ENCODE results near the gene STK24.
"Not testable (repeated sequence)": the region's sequence is repeated elsewhere in the genome, so short reads cannot be mapped to it uniquely, and the experiment has no call there.

The STK24 gene

DNA sequence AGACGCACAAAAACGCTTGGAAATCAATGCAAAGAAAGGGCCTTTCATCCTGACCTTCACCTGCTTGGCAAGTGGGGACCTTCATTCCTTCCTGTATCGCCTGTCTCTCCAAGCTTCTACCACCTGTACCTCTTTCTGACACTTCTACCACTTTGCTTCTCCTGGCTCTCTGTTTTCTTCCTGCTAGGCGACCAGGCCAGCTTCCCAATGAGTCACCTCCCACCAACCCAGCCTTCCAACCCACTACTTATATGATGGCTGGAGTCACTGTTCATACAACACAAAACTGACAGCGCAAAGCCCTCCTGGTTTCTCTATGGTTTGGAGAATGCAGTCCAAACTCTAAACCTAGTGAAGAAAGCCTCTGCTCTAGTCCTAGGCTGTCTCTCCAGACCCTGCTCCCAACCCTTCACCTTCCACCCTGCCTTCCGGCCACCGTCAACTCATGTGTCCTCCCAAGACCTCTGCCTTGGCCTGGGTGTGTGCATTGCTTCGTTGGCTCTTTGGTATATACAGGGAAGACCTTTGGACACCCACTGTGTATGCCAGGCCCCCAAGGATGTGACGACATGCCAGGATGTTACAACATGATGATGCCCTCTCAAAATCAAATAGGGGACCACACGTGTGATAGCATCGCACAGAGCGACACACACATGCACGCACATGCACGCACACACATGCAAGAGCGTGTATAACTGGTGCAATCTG, 148.5 kb downstream of the STK24 start:
- no peak for DNase-seq

GRCh38 chr13:98427331-98427995, 149.4 kb downstream of the STK24 start:
- DNase-seq = no peak

- DNase-seq = no peak
These were observed 153.5 kb downstream of the STK24 start for GRCh38 chr13:98423417-98423816.

DNA sequence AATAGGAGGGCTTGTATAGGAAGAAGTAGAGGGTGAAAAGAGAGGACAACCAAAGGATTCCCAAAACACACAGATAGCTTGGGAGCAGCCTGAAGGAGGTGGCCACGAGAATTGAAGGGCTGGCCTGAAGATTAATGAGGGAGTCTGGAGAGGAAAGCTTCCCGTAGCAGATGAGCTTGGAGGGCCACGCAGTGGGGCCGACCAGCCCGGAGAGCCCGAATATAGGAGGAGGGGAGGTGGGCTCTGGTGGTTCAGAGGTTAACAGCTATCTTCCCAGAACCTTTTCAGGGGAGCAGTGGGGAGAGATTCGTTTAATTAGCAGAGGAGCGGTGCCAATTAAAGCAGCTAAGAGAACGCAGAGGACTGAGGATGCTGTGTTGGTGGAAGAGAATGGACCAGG, 154.9 kb downstream of the STK24 start:
- no peak for DNase-seq

DNA sequence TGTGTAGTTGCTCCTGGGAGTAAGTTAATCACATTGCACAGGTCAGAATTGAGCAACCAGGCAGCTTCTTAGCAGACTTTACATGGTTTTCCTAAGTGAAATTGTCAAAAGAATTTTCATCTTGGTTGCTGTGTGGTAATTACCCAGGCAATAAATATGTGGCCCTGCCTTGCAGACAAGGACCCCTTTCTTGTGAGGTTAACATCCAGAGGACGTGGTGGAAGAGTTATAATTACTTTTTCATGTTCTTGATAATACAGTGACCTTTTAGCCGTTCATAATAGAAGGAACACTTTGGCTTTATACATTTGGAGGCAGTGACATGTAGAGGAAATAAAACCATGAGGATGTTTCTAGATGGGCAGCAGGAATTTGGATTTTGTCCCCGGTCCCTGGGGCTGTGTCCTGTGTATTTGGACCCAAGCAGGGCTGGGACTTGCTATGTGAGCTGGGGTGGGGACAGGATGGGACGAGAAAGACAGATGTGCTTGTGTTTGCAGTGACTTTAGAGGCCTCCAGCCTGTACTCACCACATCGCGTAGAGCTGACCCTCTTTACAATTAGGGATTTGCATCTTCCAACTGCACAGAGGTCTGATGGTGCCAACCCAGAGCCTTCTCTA, 156.2 kb downstream of the STK24 start:
- DNase-seq = no peak

- no peak for DNase-seq
These were observed 156.9 kb downstream of the STK24 start for GRCh38 chr13:98419786-98420553.

- DNase-seq = no peak
These were observed 160.5 kb downstream of the STK24 start for GRCh38 chr13:98416408-98416807.

DNA sequence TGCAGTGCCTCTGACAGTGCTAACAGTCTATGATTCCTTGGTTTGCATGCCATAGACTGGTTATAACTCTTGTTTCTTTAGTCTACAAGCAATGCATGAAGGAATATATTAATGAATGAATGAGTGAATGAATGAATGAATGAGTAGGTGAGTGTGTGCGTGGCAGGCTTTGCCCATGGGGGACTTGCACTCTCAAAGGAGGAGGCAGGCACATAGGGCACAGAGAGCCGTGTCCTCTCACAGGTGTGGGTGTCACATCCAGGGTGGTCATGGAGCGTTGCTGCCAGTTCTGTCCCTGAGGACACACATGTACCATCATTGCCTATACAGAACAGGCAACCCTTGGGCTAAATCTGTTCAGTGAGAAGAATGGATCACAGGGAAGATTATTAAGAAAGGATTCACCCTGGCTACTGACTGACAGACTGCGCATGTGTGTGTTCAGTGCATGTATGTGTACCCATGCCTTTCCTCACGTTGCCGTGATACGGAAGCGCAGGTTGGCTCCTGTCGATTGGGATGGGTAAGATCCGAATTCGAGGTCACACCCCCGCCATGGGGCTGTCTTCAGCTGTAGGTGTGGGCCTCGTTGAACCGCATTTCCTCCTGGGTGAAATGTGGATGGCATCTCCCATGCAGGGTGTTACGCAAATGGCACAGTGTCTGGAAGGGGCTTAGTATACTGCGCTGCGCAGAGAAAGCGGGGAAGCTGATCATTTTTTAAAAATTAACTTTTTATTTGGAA, 161.4 kb downstream of the STK24 start:
- DNase-seq = no peak

- peak in 1 of 2 experiments; percentile 11 for DNase-seq
These were observed 163.1 kb downstream of the STK24 start for GRCh38 chr13:98413796-98414195.

DNA sequence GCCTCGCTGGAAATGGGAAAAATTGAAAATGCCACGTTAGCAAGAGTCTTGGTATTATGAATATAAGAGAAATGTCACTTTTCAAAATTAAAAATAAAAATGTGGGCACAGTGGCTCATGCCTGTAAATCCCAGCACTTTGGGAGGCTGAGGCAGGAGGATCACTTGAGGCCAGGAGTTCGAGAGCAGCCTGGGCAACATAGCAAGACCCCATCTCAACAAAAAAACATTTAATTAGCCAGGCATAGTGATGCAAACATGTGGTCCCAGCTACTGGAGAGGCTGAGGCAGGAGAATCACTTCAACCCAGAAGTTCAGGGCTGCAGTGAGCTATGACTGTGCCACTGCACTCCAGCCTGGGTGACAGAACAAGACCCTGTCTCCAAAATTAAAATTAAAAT, 163.6 kb downstream of the STK24 start:
- DNase-seq = not testable (repeated sequence)

DNA sequence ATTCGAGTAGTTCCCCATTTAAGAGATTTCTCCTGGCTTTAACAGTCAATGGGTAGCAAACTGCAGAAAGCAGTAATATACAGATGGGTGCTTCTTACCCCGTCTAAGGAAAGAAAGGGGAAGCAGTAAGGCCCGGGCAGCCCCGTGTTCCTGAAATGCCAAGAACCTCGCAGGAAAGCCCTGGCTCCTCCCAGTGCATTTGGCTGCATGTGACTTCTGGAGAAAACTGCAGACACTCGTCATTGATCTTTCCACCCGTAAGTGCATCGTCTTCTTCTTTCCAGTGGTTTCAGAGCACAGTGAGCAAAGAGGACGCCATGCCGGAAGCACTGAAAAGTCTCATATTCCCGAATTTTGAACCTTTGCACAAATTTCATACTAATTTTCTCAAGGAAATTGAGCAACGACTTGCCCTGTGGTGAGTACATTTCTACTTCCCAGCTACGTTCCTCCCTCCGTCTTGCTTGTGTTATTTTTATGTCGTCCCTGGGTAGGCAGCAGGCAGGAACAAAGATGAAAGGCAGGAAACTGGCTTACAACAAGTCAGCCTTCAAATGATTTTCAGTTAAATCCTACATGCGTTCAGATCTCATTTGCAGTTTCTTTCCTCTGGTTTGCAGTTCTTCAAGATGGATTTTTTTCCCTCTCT, 165.2 kb downstream of the STK24 start:
- DNase-seq = peak; percentile 74 to 79

DNA sequence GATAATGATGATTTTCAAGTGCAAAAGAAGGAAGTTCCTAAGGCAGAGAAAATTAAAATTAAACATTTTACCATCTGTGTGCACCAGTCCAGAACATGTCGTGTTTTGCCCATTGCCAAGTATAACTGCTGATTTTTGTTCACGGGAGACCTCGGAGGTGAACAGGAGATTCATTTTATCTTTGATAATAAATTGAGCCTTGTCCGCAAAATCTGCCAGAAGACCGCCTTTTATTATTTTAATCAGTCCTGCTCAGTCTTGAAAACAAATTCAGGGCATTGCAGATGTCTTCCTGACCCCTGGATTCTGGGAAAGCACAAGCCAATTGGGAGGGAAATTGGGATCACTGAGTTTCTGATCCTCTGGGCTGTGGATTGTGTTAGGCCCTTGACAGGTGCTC, 165.9 kb downstream of the STK24 start:
- no peak for DNase-seq

GRCh38 chr13:98410612-98411011, 166.3 kb downstream of the STK24 start:
- no peak for DNase-seq

GRCh38 chr13:98409281-98409680, 167.6 kb downstream of the STK24 start:
- DNase-seq = no peak

GRCh38 chr13:98407575-98407974, 169.3 kb downstream of the STK24 start:
- DNase-seq = no peak

DNA sequence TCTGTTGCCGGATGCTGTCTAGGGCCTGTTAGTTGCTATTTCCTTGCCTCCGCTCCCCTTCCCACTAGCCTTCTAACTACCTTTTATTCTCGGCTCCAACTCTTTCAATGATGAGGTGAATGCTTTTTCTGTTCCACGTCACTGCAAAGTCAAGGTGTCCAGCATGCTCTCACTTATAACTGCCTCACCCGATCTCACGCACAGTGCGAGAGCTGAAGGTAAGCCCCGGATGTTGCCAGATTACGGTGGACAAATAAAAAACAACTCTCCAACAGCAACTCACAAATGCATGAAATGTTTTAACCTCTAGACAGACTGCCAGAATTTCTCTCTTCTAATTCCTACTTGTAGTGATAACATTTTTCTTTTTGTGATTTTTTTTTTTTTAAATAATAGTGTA, 169.9 kb downstream of the STK24 start:
- DNase-seq = no peak

- DNase-seq = no peak
These were observed 170.5 kb downstream of the STK24 start for GRCh38 chr13:98406427-98406826.

GRCh38 chr13:98405690-98406344, 171.1 kb downstream of the STK24 start:
- no peak for DNase-seq

DNA sequence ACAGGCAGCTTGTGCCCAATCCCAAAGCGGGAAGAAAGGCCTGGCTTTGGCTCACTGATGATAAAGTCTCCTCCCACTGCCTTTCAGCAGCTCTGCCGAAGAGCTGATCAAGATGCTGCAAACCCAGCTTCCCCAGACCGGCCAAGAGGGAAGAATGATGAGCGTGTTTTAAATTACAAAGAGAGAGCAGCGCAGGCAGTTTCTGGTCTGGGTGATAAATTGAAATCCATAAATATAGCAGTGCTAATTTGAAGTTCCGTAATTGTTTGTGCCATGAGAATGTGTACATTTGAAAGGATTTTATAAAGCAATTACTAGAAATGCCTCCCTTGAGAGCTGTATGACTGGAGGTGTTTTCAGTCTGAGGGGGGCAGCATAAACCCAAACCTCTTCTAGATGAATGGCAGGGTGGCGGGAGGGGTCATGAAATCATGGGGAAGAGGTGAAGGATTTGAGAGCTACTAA, 171.8 kb downstream of the STK24 start:
- DNase-seq = no peak

- no peak for DNase-seq
These were observed 173.8 kb downstream of the STK24 start for GRCh38 chr13:98403076-98403475.

DNA sequence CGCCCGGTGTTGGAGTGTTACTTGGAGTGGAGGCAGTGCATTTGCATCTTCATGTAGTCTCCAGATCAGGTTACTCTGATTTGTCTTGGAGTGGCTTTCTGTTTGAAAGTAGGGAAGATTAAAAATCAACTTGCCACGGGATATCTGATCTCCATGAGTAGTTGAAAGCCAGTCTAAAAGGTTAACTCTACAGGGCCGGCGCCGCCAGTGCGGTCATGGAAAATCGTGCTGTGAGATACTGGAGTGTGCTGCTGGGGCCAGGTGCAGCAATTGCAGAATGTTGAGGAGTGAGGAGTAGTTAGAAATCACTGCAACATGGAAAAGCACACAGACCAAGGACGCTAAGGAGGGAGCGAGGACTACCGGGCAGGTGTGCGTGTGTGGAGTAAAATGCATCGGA, 175.0 kb downstream of the STK24 start:
- DNase-seq = no peak

DNA sequence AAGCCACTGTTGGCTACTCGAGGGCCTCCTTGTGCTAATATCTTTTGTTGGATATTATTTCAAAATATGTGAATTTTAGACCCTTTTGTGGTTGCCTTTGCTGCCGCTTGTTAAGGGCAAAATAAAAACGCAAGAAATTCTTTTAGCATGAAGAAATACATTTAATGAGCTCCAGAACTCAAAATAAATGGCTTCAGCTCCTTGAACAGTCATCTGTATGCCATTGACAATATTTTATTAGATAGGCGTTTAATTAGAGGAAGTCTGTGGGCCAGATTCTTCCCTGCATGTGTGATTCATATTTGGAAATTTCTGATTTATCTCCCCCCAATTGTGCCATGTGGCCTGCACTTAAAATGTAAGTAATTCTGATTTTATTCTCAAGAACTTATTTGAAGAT, 177.2 kb downstream of the STK24 start:
- DNase-seq = no peak

Measured in Kasumi-1 (cell line).